H1 (cell line): ENCODE data around the gene ADGRB2. TPM values are rescaled to one million over a fixed set of nuclear protein-coding genes. Genes with fewer than 3 reads are reported as not detected.
A peak's percentile ranks its signal among the peaks of the same experiment; 100 is the strongest.

Source experiments
- CTCF ChIA-PET: fragments of 300-600 bp; sonication (Branson Sonifier 250); formaldehyde crosslinking; loops from one replicate; lab custom pipeline; 2021; ENCODE audit not compliant: partially characterized antibody; lab: Charles Lee
- POLR2A ChIA-PET: fragments of 300-600 bp; sonication (Branson Sonifier 250); formaldehyde crosslinking; loops from one replicate; lab custom pipeline; 2021; ENCODE audit warnings: inconsistent platforms; ENCODE audit not compliant: partially characterized antibody; lab: Charles Lee
- DNase-seq, 2 experiments: peaks; one replicate each; pipeline versions ENCODE4 v3.0.0 to v3.0.0-alpha.2; 2010 to 2022; ENCODE audit warnings: low spot score in 2 of 2, low read depth in 1 of 2, mixed read lengths in 1 of 2
- FAIRE-seq: peaks from 2 replicates; lab custom pipeline; 2011; peaks lifted over from hg19 to GRCh38; lab: Jason Lieb, UNC
- H2AFZ ChIP-seq: 2 replicates; pipeline ENCODE4 v1.8.1; 2012; ENCODE audit warnings: low read length, inconsistent platforms
- H2AK5ac ChIP-seq: 2 replicates; pipeline ENCODE4 v1.6.1; 2013; ENCODE audit warnings: low read depth, low read length
- H2BK120ac ChIP-seq: replicated peaks from 2 replicates; pipeline ENCODE3; 2013; ENCODE audit warnings: low read depth, low read length, inconsistent platforms
- H2BK12ac ChIP-seq: 2 replicates; pipeline ENCODE4 v1.6.1; 2013; ENCODE audit warnings: low read depth, low read length
- H2BK15ac ChIP-seq: 2 replicates; pipeline ENCODE4 v1.6.1; 2013; ENCODE audit warnings: low read length
- H2BK20ac ChIP-seq: 2 replicates; pipeline ENCODE4 v1.6.1; 2013; ENCODE audit warnings: low read length
- H2BK5ac ChIP-seq: 2 replicates; pipeline ENCODE4 v1.6.1; 2013; ENCODE audit warnings: low read depth, low read length
- H3K14ac ChIP-seq: 2 replicates; pipeline ENCODE4 v1.6.1; 2013; ENCODE audit warnings: inconsistent platforms; ENCODE audit not compliant: insufficient read length
- H3K18ac ChIP-seq: 2 replicates; pipeline ENCODE4 v1.6.1; 2013; ENCODE audit warnings: low read length; ENCODE audit errors: extremely low read depth
- H3K23ac ChIP-seq: 2 replicates; pipeline ENCODE4 v1.6.1; 2013; ENCODE audit warnings: inconsistent platforms; ENCODE audit not compliant: insufficient read length
- H3K23me2 ChIP-seq: 2 replicates; pipeline ENCODE4 v1.6.1; 2013; ENCODE audit warnings: low read depth, low read length
- H3K27ac ChIP-seq: 2 replicates; pipeline ENCODE4 v1.6.1; 2011; ENCODE audit warnings: low read depth, low read length, inconsistent platforms
- H3K27me3 ChIP-seq, 4 experiments: replicated peaks in 1 of 4; 1 replicate in 1 of 4; 2 replicates in 3 of 4; pipeline versions ENCODE4 v1.6.1 to v1.8.1; 2011 to 2013; ENCODE audit warnings: low read length in 3 of 4, mild to moderate bottlenecking in 3 of 4, inconsistent platforms in 2 of 4, mixed read lengths in 2 of 4, moderate library complexity in 1 of 4; ENCODE audit not compliant: control insufficient read depth in 3 of 4, insufficient read depth in 3 of 4; ENCODE audit errors: extremely low read depth in 1 of 4
- H3K36me3 ChIP-seq, 4 experiments: 2 replicates each; pipeline versions ENCODE4 v1.6.1 to v1.8.1; 2011 to 2013; ENCODE audit warnings: mild to moderate bottlenecking in 4 of 4, low read length in 3 of 4, moderate library complexity in 2 of 4, control low read depth in 1 of 4, inconsistent platforms in 1 of 4; ENCODE audit not compliant: insufficient read depth in 4 of 4, control insufficient read depth in 2 of 4
- H3K4ac ChIP-seq: replicated peaks from 2 replicates; pipeline ENCODE3; 2013; ENCODE audit warnings: low read length, low read depth, mixed read lengths, inconsistent platforms; ENCODE audit not compliant: insufficient read length
- H3K4me1 ChIP-seq, 4 experiments: replicated peaks in 1 of 4; 1 replicate in 1 of 4; 2 replicates in 3 of 4; pipeline versions ENCODE4 v1.6.1 to v1.8.1; 2011 to 2013; ENCODE audit warnings: low read length in 3 of 4, inconsistent platforms in 2 of 4, mixed read lengths in 1 of 4; ENCODE audit not compliant: insufficient read depth in 4 of 4, control insufficient read depth in 3 of 4
- H3K4me2 ChIP-seq, 2 experiments: 2 replicates each; pipeline versions ENCODE4 v1.6.1 to v1.8.1; 2011 to 2013; ENCODE audit warnings: low read depth in 2 of 2, low read length in 2 of 2, control low read depth in 1 of 2, inconsistent platforms in 1 of 2, mild to moderate bottlenecking in 1 of 2; ENCODE audit not compliant: insufficient read depth in 1 of 2
- H3K4me3 ChIP-seq, 4 experiments: fragments of 200-600, 300-600 bp in 1 of 4; sonication (generic), shearing (Covaris generic), sonication (Bioruptor Twin) in 1 of 4; 2 replicates each; pipeline versions ENCODE4 v1.5.1 to v1.8.1; 2011 to 2016; ENCODE audit warnings: low read length in 4 of 4, low read depth in 3 of 4, control low read depth in 2 of 4, inconsistent platforms in 2 of 4, mild to moderate bottlenecking in 2 of 4, mixed read lengths in 1 of 4, moderate library complexity in 1 of 4; ENCODE audit not compliant: insufficient read depth in 2 of 4; ENCODE audit errors: extremely low read depth in 1 of 4
- H3K56ac ChIP-seq: replicated peaks from 2 replicates; pipeline ENCODE3; 2013; ENCODE audit warnings: low read depth, mild to moderate bottlenecking, mixed read lengths, low read length, inconsistent platforms; ENCODE audit not compliant: insufficient read length
- H3K79me1 ChIP-seq: 2 replicates; pipeline ENCODE4 v1.6.1; 2013; ENCODE audit warnings: low read depth, low read length, control low read depth
- H3K79me2 ChIP-seq, 2 experiments: 2 replicates each; pipeline versions ENCODE4 v1.6.1 to v1.8.1; 2012 to 2013; ENCODE audit warnings: low read length in 2 of 2, mild to moderate bottlenecking in 2 of 2, inconsistent platforms in 1 of 2; ENCODE audit not compliant: insufficient read depth in 2 of 2, control insufficient read depth in 1 of 2
- H3K9ac ChIP-seq, 4 experiments: replicated peaks in 1 of 4; 1 replicate in 1 of 4; 2 replicates in 3 of 4; pipeline versions ENCODE4 v1.6.1 to v1.8.1; 2011 to 2013; ENCODE audit warnings: low read depth in 3 of 4, low read length in 3 of 4, control low read depth in 2 of 4, mild to moderate bottlenecking in 2 of 4, moderate library complexity in 2 of 4, inconsistent platforms in 1 of 4; ENCODE audit errors: extremely low read depth in 1 of 4
- H3K9me3 ChIP-seq, 2 experiments: 2 replicates each; pipeline versions ENCODE4 v1.6.1 to v1.8.1; 2012 to 2013; ENCODE audit warnings: mild to moderate bottlenecking in 2 of 2, moderate library complexity in 2 of 2, control low read depth in 1 of 2, inconsistent platforms in 1 of 2, low read depth in 1 of 2, low read length in 1 of 2, mixed read lengths in 1 of 2; ENCODE audit not compliant: insufficient read depth in 2 of 2
- H4K20me1 ChIP-seq, 2 experiments: replicated peaks in 1 of 2; 2 replicates each; pipeline versions ENCODE3 to v1.8.1; 2011 to 2013; ENCODE audit warnings: inconsistent platforms in 2 of 2, low read length in 2 of 2, mild to moderate bottlenecking in 1 of 2; ENCODE audit not compliant: insufficient read depth in 2 of 2, control insufficient read depth in 1 of 2
- H4K5ac ChIP-seq: 2 replicates; pipeline ENCODE4 v1.6.1; 2013; ENCODE audit warnings: low read length, low read depth, mixed read lengths, inconsistent platforms; ENCODE audit not compliant: insufficient read length
- H4K8ac ChIP-seq: 2 replicates; pipeline ENCODE4 v1.8.0; 2013; ENCODE audit warnings: mild to moderate bottlenecking, moderate library complexity, low read length, inconsistent platforms; ENCODE audit not compliant: insufficient read depth; ENCODE audit errors: extremely low read depth
- H4K91ac ChIP-seq: replicated peaks from 2 replicates; pipeline ENCODE3; 2013; ENCODE audit warnings: low read length, mixed read lengths, inconsistent platforms; ENCODE audit not compliant: insufficient read length
- MAX ChIP-seq: IDR thresholded peaks from 2 replicates; pipeline ENCODE4 v1.6.1; 2012; ENCODE audit warnings: inconsistent platforms
- NANOG ChIP-seq: IDR thresholded peaks from 2 replicates; pipeline ENCODE4 v1.6.1; 2011; ENCODE audit warnings: low read length, low read depth, mild to moderate bottlenecking, inconsistent platforms; ENCODE audit not compliant: insufficient read depth, poor library complexity, severe bottlenecking
- WGBS, 2 experiments: shearing (Covaris generic) in 1 of 2; methylation state at CpG; one replicate each; pipeline versions ENCODE4 v1.1.6 to v1.1.7; 2013 to 2015; ENCODE audit warnings: low lambda C conversion rate in 2 of 2, mixed read lengths in 2 of 2, inconsistent platforms in 1 of 2, low coverage in 1 of 2, missing lambda C conversion rate in 1 of 2; ENCODE audit not compliant: insufficient replicate concordance in 2 of 2, insufficient coverage in 1 of 2, insufficient read length in 1 of 2; ENCODE audit errors: extremely low coverage in 1 of 2, missing lambda C conversion rate in 1 of 2; 5-methylcytosine and 5-hydroxymethylcytosine counted together
- polyA plus RNA-seq, 7 experiments: library from polyadenylated mRNA; depleted of rRNA in 3 of 7; stranded (reverse) in 5 of 7; unstranded in 2 of 7; fragments of >200 nt in 5 of 7; fragments of 200-250 nt in 2 of 7; gene quantifications; 1 replicate in 5 of 7; 2 replicates in 1 of 7; 4 replicates in 1 of 7; pipeline versions ENCODE4 v1.2.1 to v1.2.3, GENCODE V29; 2011 to 2013; ENCODE audit warnings: missing spikeins in 2 of 7, mixed read lengths in 2 of 7
- total RNA-seq: library from RNA; stranded (reverse); fragmentation: NEBNext Ultra II Directional; extraction: Animal tissue kit (Norgen Biotek cat#: 25700); gene quantifications from 2 replicates; pipeline ENCODE4 v1.2.1, GENCODE V29; 2021

Gene ADGRB2
- total and polyA plus RNA-seq, 2 of the 8 experiments (the other 6 are each of a cell fraction or from before 2014, with no cell fraction given), result 15.6 to 26.2 TPM

DNA sequence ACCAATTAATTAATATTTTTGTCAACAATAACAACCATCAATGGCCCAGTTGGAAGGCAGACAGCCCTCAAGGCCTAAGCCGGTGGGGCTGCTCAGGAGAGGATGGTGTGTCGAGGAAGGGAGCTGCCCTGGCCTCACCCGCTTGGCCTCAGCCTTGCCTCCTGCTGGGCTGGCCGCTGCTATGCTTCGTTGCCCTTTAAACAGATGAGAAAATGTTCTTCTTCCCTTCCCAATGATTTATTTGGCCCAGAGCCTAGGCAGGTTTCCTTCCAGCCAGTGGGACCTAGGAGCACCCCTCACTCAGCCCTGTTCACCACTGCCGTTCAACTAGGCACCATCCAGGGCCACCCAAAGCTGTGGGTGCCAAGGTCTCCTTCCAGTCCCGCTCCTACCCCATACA lies 3.1 kb upstream of the ADGRB2 start:
- ChIA-PET CTCF (interaction anchor here (1.1 to 14.0 kb wide), 5 partner anchors 8 to 186 kb away, joined by 3 to 206 read pairs (median 12); no protein-coding TSS in a partner anchor), POLR2A (interaction anchor here (1.0 kb wide), 1 partner anchor 10 kb away, joined by 3 read pairs; no protein-coding TSS in a partner anchor)
- Histone ChIP-seq H2AFZ (no peak overlapping the region), H3K56ac (no peak overlapping the region), H3K23me2 (peaks cover 16% of the 10 kb centered on the region), H3K23ac (no peak overlapping the region), H3K9me3 (no peaks in the 10 kb centered on the region), H3K79me2 (no peaks in the 10 kb centered on the region), H4K5ac (no peak overlapping the region), H3K36me3 (no peaks in the 10 kb centered on the region), H2BK15ac (no peak overlapping the region; the same call in 1 of the 2 replicates), H3K4me3 (no peak overlapping the region), H4K20me1 (peaks cover 3 to 5% of the 10 kb centered on the region in 2 experiments), H2AK5ac (no peak overlapping the region), H4K91ac (no peak overlapping the region), H3K4ac (no peak overlapping the region), H3K27ac (no peak overlapping the region), H3K4me1 (peaks cover 10 to 31% (median 21%) of the 10 kb centered on the region in 4 experiments), H3K27me3 (peaks cover 11 to 30% (median 22%) of the 10 kb centered on the region in 4 experiments; a peak in 6 of 7 replicates), H3K14ac (no peak overlapping the region), H3K79me1 (peaks cover 2% of the 10 kb centered on the region; the same call in 1 of the 2 replicates), H2BK5ac (no peak overlapping the region), H2BK20ac (no peak overlapping the region), H2BK12ac (no peak overlapping the region), H3K18ac (peak overlapping the region; percentile 22; the same call in 1 of the 2 replicates), H4K8ac (no peak overlapping the region), H2BK120ac (no peak overlapping the region), H3K9ac (no peak overlapping the region), H3K4me2 (no peak overlapping the region)
- DNase-seq, result no peak
- TF ChIP-seq MAX, result no peak
- TF ChIP-seq NANOG, result no peak
- no peak for FAIRE-seq
- WGBS, 2 experiments, result 80% methylated on average over 7 of the region's 7 CpGs; no CpG with 5 or more reads in 1 of the 2 experiments
